Activated naive CD8-positive, alpha-beta T cell treated with anti-CD3 and anti-CD28 coated beads for 36 hours (primary cell): ENCODE results near the gene FAM168B. TPM values are rescaled to one million over a fixed set of nuclear protein-coding genes. Genes with fewer than 3 reads are reported as not detected.
"Not testable (repeated sequence)": the region's sequence is repeated elsewhere in the genome, so short reads cannot be mapped to it uniquely, and the experiment has no call there.

Source experiments
- DNase-seq: peaks from one replicate; pipeline ENCODE4 v3.0.0; 2021
- H3K27ac Mint-ChIP-seq: one replicate; pipeline ENCODE4 v1.8.0; 2022; ENCODE audit warnings: mild to moderate bottlenecking, moderate library complexity, mixed read lengths
- H3K27me3 Mint-ChIP-seq: one replicate; pipeline ENCODE4 v1.8.0; 2022; ENCODE audit warnings: mild to moderate bottlenecking, mixed read lengths
- H3K36me3 Mint-ChIP-seq: one replicate; pipeline ENCODE4 v1.8.0; 2021; ENCODE audit warnings: mild to moderate bottlenecking, mixed read lengths
- H3K4me1 Mint-ChIP-seq: one replicate; pipeline ENCODE4 v1.8.0; 2021; ENCODE audit warnings: mixed read lengths
- H3K4me3 Mint-ChIP-seq: one replicate; pipeline ENCODE4 v1.8.0; 2022; ENCODE audit warnings: mild to moderate bottlenecking, moderate library complexity, mixed read lengths
- H3K9me3 Mint-ChIP-seq: one replicate; pipeline ENCODE4 v1.8.0; 2022; ENCODE audit warnings: mixed read lengths
- total RNA-seq, 2 experiments: library from RNA; stranded (reverse); gene quantifications; one replicate each; pipeline ENCODE4 v1.2.3, GENCODE V29; 2021

Gene FAM168B
- total RNA-seq, 2 experiments from 2014 or later, result 83.4 to 88.2 TPM

GRCh38 chr2:131113566-131114227, 20.4 kb upstream of the FAM168B start:
- no peak overlapping the region for H3K27ac Mint-ChIP-seq
- H3K4me3 Mint-ChIP-seq, result no peak overlapping the region
- H3K27me3 Mint-ChIP-seq, result no peaks in the 10 kb centered on the region
- DNase-seq, result no peak
- peaks cover 48% of the 10 kb centered on the region for H3K4me1 Mint-ChIP-seq
- peaks cover 11% of the 10 kb centered on the region for H3K9me3 Mint-ChIP-seq
- peaks cover 69% of the 10 kb centered on the region for H3K36me3 Mint-ChIP-seq

GRCh38 chr2:131112529-131112928, 19.3 kb upstream of the FAM168B start:
- H3K4me1 Mint-ChIP-seq, result peaks cover 50% of the 10 kb centered on the region
- no peak overlapping the region for H3K27ac Mint-ChIP-seq
- H3K9me3 Mint-ChIP-seq, result peaks cover 11% of the 10 kb centered on the region
- peaks cover 67% of the 10 kb centered on the region for H3K36me3 Mint-ChIP-seq
- H3K27me3 Mint-ChIP-seq, result no peaks in the 10 kb centered on the region
- H3K4me3 Mint-ChIP-seq, result no peak overlapping the region
- no peak for DNase-seq

- Mint-ChIP-seq H3K27ac (peak overlapping the region; percentile 96), H3K4me3 (peak overlapping the region; percentile 99), H3K4me1 (peaks cover 45% of the 10 kb centered on the region), H3K36me3 (peaks cover 21% of the 10 kb centered on the region), H3K9me3 (no peaks in the 10 kb centered on the region), H3K27me3 (no peaks in the 10 kb centered on the region)
- no peak for DNase-seq
Observed at GRCh38 chr2:131105950-131106801, 12.9 kb upstream of the FAM168B start.

DNA sequence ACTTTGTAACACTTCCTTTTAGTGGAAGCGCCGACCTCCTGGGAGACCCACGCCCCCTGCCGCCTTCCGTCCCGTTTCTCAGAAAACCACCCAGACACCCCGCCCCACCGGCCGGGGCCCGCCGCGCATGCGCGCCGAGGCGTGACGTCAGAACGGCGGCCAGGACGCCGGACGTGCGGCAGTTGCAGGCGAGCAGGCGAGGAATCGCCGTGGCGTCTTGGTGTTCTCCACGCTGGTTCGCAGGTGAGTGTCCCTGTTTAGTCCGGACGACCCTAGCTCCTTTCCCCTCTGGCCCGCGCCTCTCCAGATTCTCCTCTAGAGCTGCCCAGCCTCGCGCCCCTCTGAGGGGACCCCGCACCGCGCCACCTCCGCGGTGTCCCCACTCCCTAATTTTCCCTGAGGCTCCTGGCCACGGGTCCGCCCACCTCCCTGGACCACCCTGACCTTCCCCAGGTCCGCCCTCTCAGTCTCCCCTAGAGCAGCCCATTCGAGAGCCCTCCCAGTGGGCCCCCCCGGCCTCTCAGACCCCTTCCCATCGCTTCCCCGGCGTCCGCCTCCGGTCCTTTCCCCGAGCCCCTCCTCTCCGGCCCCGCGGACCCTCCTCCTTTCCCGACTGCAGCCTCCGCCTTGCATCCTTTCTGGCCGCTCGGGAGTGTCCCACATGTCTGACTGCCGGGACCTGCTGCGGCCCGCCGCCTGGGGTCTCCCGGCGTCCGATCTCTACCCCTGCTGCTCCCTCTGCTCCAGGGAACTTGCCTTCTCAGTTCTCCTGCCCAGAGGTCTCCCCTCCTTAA, 12.1 kb upstream of the FAM168B start, which contains the start of gene PLEKHB2:
TSS of gene PLEKHB2 (plus strand) at position 181 of the 794 bp plus-strand sequence. CDS start 15,606 bp downstream, outside the sequence.
- no peaks in the 10 kb centered on the region for H3K9me3 Mint-ChIP-seq
- H3K4me3 Mint-ChIP-seq, result peak within 1 kb of the TSS; percentile 99
- peaks cover 37% of the 10 kb centered on the region for H3K4me1 Mint-ChIP-seq
- peak within 1 kb of the TSS; percentile 96 for H3K27ac Mint-ChIP-seq
- peaks cover 16% of the 10 kb centered on the region for H3K36me3 Mint-ChIP-seq
- H3K27me3 Mint-ChIP-seq, result no peaks in the 10 kb centered on the region
- DNase-seq, result peak; percentile 96

- Mint-ChIP-seq H3K36me3 (peaks cover 12% of the 10 kb centered on the region), H3K27ac (peak overlapping the region; percentile 96), H3K4me1 (peaks cover 33% of the 10 kb centered on the region), H3K4me3 (peak overlapping the region; percentile 99), H3K9me3 (no peaks in the 10 kb centered on the region), H3K27me3 (no peaks in the 10 kb centered on the region)
- peak; percentile 42 for DNase-seq
Observed at GRCh38 chr2:131104487-131105155, 11.4 kb upstream of the FAM168B start.

DNA sequence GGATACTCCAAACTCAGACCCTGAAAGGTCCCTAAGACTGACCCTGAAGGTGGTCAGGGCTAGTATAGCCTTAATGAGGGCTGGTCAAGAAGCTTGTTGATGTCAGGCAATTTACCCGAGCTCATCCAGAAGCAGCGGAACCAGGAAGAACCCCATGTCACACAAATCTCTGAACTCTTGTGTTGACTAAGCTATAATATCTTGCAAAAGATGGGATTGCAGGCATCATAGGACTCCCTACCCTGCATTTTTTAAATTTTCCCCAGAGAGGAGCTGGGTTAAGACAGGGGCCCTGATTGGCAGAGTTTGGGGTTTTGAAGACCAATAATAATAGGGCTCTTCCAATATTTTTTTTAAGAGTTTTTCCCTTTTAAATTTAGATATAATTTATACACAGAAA, 9.9 kb upstream of the FAM168B start:
- Mint-ChIP-seq H3K27ac (peak overlapping the region; percentile 36), H3K27me3 (no peaks in the 10 kb centered on the region), H3K9me3 (no peaks in the 10 kb centered on the region), H3K4me1 (peaks cover 27% of the 10 kb centered on the region), H3K4me3 (no peak overlapping the region), H3K36me3 (peaks cover 3% of the 10 kb centered on the region)
- no peak for DNase-seq

GRCh38 chr2:131094463-131095281, 1.4 kb upstream of the FAM168B start:
- Mint-ChIP-seq H3K27ac (no peak overlapping the region), H3K4me3 (peak overlapping the region; percentile 87), H3K9me3 (no peaks in the 10 kb centered on the region), H3K36me3 (peaks cover 9% of the 10 kb centered on the region), H3K27me3 (peaks cover 3% of the 10 kb centered on the region), H3K4me1 (peaks cover 12% of the 10 kb centered on the region)
- no peak for DNase-seq

GRCh38 chr2:131093696-131094462, 619 bp upstream of the FAM168B start:
- no peaks in the 10 kb centered on the region for H3K9me3 Mint-ChIP-seq
- DNase-seq, result peak; percentile 14
- H3K27me3 Mint-ChIP-seq, result peaks cover 3% of the 10 kb centered on the region
- peak overlapping the region; percentile 87 for H3K4me3 Mint-ChIP-seq
- H3K27ac Mint-ChIP-seq, result peak overlapping the region; percentile 87
- peaks cover 14% of the 10 kb centered on the region for H3K4me1 Mint-ChIP-seq
- H3K36me3 Mint-ChIP-seq, result peaks cover 15% of the 10 kb centered on the region

DNA sequence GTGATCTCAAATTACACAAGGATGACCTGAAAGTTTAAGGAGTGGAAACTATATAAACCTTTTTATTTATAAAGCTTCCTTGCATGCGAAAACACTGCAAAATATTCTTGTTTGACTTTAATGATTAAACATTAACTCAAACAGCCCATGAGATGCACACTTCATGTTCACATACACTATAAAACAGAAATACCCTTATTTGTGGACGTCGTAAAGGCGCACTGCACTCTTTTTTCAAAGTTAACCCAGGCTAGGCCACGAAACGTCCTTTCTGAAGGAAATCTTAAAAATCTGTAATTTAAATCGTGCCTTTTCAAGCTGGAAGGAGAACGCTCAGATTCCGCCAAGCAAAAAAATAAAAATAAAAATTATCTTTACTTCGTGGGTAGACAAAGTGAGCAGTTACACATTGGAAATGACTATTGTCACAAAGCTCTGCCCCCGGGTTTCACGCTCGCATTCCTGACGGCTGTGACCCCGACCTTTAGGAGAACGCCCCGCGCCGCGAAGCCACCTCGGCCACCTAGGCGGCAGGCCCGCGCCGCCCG, 728 bp downstream of the FAM168B start:
- peak overlapping the region; percentile 79 for H3K4me3 Mint-ChIP-seq
- peaks cover 17% of the 10 kb centered on the region for H3K4me1 Mint-ChIP-seq
- peak overlapping the region; percentile 76 for H3K27ac Mint-ChIP-seq
- H3K36me3 Mint-ChIP-seq, result peaks cover 25% of the 10 kb centered on the region
- DNase-seq, result no peak
- H3K27me3 Mint-ChIP-seq, result peaks cover 3% of the 10 kb centered on the region
- H3K9me3 Mint-ChIP-seq, result no peaks in the 10 kb centered on the region

GRCh38 chr2:131085646-131086045, 7.6 kb downstream of the FAM168B start:
- peaks cover 39% of the 10 kb centered on the region for H3K36me3 Mint-ChIP-seq
- H3K27ac Mint-ChIP-seq, result no peak overlapping the region
- H3K27me3 Mint-ChIP-seq, result no peaks in the 10 kb centered on the region
- no peak for DNase-seq
- no peaks in the 10 kb centered on the region for H3K9me3 Mint-ChIP-seq
- H3K4me3 Mint-ChIP-seq, result no peak overlapping the region
- H3K4me1 Mint-ChIP-seq, result peaks cover 23% of the 10 kb centered on the region

DNA sequence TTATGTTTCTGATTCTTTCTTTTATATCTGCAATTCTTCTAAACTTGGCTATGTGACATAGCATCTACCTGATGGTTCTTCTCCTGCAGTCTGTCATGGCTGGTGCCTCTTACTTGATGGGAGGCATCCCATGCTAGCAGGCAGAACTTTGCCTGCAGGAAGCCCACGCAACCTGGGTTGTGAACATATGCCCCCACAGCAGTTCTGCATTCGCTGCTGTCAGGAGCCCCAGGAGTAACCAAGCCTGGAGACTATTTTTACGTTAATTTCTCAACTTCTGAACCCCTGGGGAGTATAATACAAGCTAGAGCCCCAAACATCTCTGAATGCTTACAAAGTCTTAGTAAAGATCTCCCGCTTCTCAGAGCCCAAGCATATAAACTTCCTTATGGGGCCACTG, 12.1 kb downstream of the FAM168B start:
- no peak overlapping the region for H3K27ac Mint-ChIP-seq
- peaks cover 31% of the 10 kb centered on the region for H3K36me3 Mint-ChIP-seq
- no peak for DNase-seq
- H3K4me3 Mint-ChIP-seq, result no peak overlapping the region
- no peaks in the 10 kb centered on the region for H3K9me3 Mint-ChIP-seq
- H3K27me3 Mint-ChIP-seq, result no peaks in the 10 kb centered on the region
- H3K4me1 Mint-ChIP-seq, result peaks cover 26% of the 10 kb centered on the region

DNA sequence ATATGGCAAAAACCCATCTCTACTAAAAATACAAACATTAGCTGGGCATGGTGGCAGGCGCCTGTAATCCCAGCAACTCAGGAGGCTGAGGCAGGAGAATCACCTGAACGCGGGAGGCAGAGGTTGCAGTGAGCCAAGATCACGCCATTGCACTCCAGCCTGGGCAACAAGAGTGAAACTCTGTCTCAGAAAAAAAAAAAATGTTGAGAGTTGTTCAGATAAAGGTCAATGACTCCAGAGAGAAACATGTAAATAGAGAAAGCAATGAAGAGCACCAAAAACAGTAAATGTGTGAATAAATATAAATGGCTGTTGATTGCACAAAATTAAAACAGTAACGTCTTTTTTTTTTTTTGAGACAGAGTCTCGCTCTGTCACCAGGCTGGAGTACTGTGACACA, 13.3 kb downstream of the FAM168B start:
- H3K27ac Mint-ChIP-seq, H3K27me3 Mint-ChIP-seq, DNase-seq, H3K4me3 Mint-ChIP-seq, H3K9me3 Mint-ChIP-seq: not testable (repeated sequence)
- H3K4me1 Mint-ChIP-seq, result peaks cover 26% of the 10 kb centered on the region
- H3K36me3 Mint-ChIP-seq, result peaks cover 29% of the 10 kb centered on the region

- H3K36me3 Mint-ChIP-seq, result peaks cover 33% of the 10 kb centered on the region
Observed at GRCh38 chr2:131077966-131078365, 15.3 kb downstream of the FAM168B start.

More at GRCh38 chr2:131077966-131078365, 15.3 kb downstream of the FAM168B start:
- no peaks in the 10 kb centered on the region for H3K9me3 Mint-ChIP-seq
- peaks cover 30% of the 10 kb centered on the region for H3K4me1 Mint-ChIP-seq
- DNase-seq, result no peak
- no peaks in the 10 kb centered on the region for H3K27me3 Mint-ChIP-seq
- H3K27ac Mint-ChIP-seq, result peak overlapping the region; percentile 20
- no peak overlapping the region for H3K4me3 Mint-ChIP-seq
